Measurements from ENCODE around the gene XRCC3.
"Not testable (repeated sequence)": the region's sequence is repeated elsewhere in the genome, so short reads cannot be mapped to it uniquely, and the experiment has no call there.

Gene XRCC3

GRCh38 chr14:103705118-103705503 is 10.1 kb downstream of the XRCC3 start:
- DNase-seq: no peak

GRCh38 chr14:103704708-103705107 is 10.5 kb downstream of the XRCC3 start:
- DNase-seq: no peak

GRCh38 chr14:103703433-103704385 is 11.5 kb downstream of the XRCC3 start:
- no peak for DNase-seq

- peak; percentile 39 for DNase-seq
Measured at GRCh38 chr14:103702497-103703432, 12.5 kb downstream of the XRCC3 start.

- DNase-seq: no peak
Measured at GRCh38 chr14:103702095-103702494, 13.2 kb downstream of the XRCC3 start.

- DNase-seq: no peak
Measured at GRCh38 chr14:103700753-103701490, 14.3 kb downstream of the XRCC3 start.

GRCh38 chr14:103699901-103700752 is 15.1 kb downstream of the XRCC3 start:
- no peak for DNase-seq

- DNase-seq: no peak
Measured at GRCh38 chr14:103699261-103699661, 16.0 kb downstream of the XRCC3 start.

GRCh38 chr14:103698380-103699260 is 16.6 kb downstream of the XRCC3 start:
- DNase-seq: no peak

- DNase-seq: no peak
Measured at GRCh38 chr14:103697603-103698379, 17.5 kb downstream of the XRCC3 start.

GRCh38 chr14:103697206-103697602 is 18.0 kb downstream of the XRCC3 start:
- DNase-seq: no peak

- DNase-seq: no peak
Measured at GRCh38 chr14:103696466-103697071, 18.7 kb downstream of the XRCC3 start.

- DNase-seq: no peak
Measured at GRCh38 chr14:103696070-103696402, 19.2 kb downstream of the XRCC3 start.

- DNase-seq: no peak
Measured at GRCh38 chr14:103695296-103696069, 19.8 kb downstream of the XRCC3 start.

GRCh38 chr14:103694572-103695026 is 20.7 kb downstream of the XRCC3 start:
- DNase-seq: no peak

- DNase-seq: no peak
Measured at GRCh38 chr14:103693515-103693914, 21.7 kb downstream of the XRCC3 start.

GRCh38 chr14:103692871-103693270 is 22.4 kb downstream of the XRCC3 start:
- no peak for DNase-seq

GRCh38 chr14:103692159-103692558 is 23.1 kb downstream of the XRCC3 start:
- DNase-seq: no peak

GRCh38 chr14:103691655-103692054 is 23.6 kb downstream of the XRCC3 start:
- not testable (repeated sequence) for DNase-seq

Measured in NCI-H1694 (cell line).